ENCODE measurements around the gene AFF3.
A peak's percentile ranks its signal among the peaks of the same experiment; 100 is the strongest.

Gene AFF3

DNA sequence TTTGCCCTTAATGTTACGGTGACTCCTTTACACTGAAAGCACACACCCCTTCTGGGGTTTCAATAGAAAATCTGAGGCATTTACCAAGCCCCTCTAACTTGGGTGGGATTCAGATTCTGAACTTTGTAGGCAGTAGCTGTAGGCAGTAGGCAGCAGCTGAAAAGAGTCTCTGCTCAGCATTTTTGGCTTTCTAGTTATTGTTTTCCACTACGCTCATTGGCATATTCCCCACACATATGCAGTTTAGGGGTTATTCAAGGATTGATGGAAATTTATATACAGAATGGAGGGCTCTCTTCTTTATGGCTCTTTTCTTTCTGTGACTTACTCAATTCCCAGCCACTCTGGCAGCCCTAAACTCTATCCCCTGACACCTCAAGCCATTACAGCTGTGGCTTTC, 419.9 kb downstream of the AFF3 start:
- TF ChIP-seq, protein P1, sequence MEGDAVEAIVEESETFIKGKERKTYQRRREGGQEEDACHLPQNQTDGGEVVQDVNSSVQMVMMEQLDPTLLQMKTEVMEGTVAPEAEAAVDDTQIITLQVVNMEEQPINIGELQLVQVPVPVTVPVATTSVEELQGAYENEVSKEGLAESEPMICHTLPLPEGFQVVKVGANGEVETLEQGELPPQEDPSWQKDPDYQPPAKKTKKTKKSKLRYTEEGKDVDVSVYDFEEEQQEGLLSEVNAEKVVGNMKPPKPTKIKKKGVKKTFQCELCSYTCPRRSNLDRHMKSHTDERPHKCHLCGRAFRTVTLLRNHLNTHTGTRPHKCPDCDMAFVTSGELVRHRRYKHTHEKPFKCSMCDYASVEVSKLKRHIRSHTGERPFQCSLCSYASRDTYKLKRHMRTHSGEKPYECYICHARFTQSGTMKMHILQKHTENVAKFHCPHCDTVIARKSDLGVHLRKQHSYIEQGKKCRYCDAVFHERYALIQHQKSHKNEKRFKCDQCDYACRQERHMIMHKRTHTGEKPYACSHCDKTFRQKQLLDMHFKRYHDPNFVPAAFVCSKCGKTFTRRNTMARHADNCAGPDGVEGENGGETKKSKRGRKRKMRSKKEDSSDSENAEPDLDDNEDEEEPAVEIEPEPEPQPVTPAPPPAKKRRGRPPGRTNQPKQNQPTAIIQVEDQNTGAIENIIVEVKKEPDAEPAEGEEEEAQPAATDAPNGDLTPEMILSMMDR (IDR thresholded peaks at IDR 0.05), result no peak
- H3K27me3 Mint-ChIP-seq (ENCODE audit: low read depth, poor library complexity), result no peaks in the 10 kb centered on the region
- H3K27ac Mint-ChIP-seq, result peak overlapping the region; percentile 68

DNA sequence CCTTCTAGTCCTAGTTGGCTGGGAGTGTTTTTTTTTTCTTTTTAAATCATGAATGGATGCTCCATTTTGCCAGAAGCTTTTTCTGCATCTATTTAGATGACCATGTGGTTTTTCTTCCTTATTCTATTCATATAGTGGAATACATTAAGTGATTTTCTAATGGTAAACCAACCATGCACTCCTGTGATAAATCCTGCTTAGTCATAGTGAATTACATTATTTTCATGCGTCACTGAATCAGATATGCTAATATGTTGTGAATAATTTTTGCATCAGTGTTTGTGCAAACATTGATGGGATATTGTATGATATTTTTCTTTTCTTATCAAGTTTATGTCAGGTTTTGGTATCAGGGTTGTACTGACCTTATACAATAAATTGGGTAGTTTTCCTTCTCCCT, 423.3 kb downstream of the AFF3 start:
- no peak overlapping the region for H3K4me3 Mint-ChIP-seq
- peaks cover 15% of the 10 kb centered on the region for H3K4me1 Mint-ChIP-seq
- H3K27me3 Mint-ChIP-seq (ENCODE audit: low read depth, poor library complexity), result peaks cover 3% of the 10 kb centered on the region

More for the DNA sequence above, 419.9 kb downstream of the AFF3 start:
- DNase-seq, result no peak
- Mint-ChIP-seq H3K4me1 (peaks cover 15% of the 10 kb centered on the region), H3K9me3 (peaks cover 58% of the 10 kb centered on the region), H3K4me3 (no peak overlapping the region), H3K36me3 (ENCODE audit: low read depth) (peaks cover 85% of the 10 kb centered on the region)

DNA sequence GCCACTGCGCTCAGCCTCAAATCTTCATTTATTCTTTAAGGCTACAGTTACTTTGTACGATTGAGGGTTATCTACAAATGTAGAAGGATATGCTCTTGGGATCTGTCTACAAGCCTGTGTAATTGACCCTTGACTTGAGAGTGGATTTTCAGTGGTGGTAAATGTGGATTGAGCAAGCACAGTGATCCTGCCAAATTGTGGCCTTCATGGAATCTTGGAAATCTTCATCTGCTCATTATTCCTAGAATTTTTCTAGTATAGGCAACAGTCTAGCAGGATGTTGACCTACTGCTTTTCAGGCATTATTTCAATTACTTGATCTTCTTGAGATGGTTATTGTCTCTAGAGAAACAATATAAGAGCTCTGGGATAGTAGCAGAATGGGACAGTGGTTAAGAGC, 426.4 kb downstream of the AFF3 start:
- H3K9me3 Mint-ChIP-seq, result peaks cover 31% of the 10 kb centered on the region
- TF ChIP-seq, protein P1 (IDR thresholded peaks at IDR 0.05), result no peak
- peaks cover 14% of the 10 kb centered on the region for H3K4me1 Mint-ChIP-seq
- DNase-seq, result no peak
- peaks cover 3% of the 10 kb centered on the region for H3K27me3 Mint-ChIP-seq (ENCODE audit: low read depth, poor library complexity)
- peaks cover 74% of the 10 kb centered on the region for H3K36me3 Mint-ChIP-seq (ENCODE audit: low read depth)
- H3K27ac Mint-ChIP-seq, result no peak overlapping the region
- no peak overlapping the region for H3K4me3 Mint-ChIP-seq

More for the DNA sequence above, 423.3 kb downstream of the AFF3 start:
- DNase-seq, result no peak
- TF ChIP-seq, protein P1 (IDR thresholded peaks at IDR 0.05), result no peak
- peaks cover 88% of the 10 kb centered on the region for H3K36me3 Mint-ChIP-seq (ENCODE audit: low read depth)
- no peak overlapping the region for H3K27ac Mint-ChIP-seq
- peaks cover 47% of the 10 kb centered on the region for H3K9me3 Mint-ChIP-seq

DNA sequence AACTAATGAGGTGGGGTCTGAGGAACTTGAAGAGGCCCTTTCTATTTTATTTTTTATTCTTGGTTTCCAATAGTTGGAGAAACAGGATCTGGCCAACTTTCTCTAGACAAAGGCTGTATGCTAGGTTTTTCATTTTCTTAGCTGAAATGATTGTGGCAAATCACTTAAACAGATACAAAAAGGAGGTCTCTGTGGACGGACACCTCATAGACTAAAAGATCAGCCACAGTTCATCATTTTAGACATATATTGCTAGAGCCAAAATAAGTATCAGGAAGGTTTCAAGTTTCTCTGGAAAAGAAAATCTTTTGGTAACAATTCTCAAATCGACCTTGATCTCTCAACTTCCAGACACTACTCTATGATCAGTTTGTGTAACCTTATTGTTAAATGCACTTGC, 428.0 kb downstream of the AFF3 start:
- H3K27ac Mint-ChIP-seq, result peak overlapping the region; percentile 48
- H3K4me3 Mint-ChIP-seq, result no peak overlapping the region
- no peak for DNase-seq
- peaks cover 31% of the 10 kb centered on the region for H3K4me1 Mint-ChIP-seq
- H3K9me3 Mint-ChIP-seq, result peaks cover 17% of the 10 kb centered on the region
- peaks cover 6% of the 10 kb centered on the region for H3K27me3 Mint-ChIP-seq (ENCODE audit: low read depth, poor library complexity)
- peaks cover 58% of the 10 kb centered on the region for H3K36me3 Mint-ChIP-seq (ENCODE audit: low read depth)
- TF ChIP-seq, protein P1 (IDR thresholded peaks at IDR 0.05), result no peak

DNA sequence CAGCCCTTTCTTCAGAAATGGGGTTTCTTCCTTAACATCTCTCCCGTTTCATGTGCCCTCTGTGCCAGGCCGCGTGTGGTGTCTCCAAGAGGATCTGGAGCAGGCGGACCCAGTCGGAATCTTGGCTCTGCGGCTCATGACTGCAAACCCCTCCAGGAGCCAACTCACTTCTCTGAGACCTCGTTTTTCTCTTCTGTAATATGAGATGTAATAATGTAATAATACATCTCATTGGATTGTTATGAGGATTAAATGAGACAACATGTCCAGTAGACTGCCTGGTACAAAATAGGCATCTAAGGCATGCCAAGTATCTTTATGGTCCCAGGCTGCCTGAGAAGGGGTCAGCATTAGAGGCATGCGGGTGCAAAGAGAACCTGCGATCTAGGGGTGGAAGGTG, 431.2 kb downstream of the AFF3 start:
- Mint-ChIP-seq H3K9me3 (peaks cover 17% of the 10 kb centered on the region), H3K4me1 (peaks cover 60% of the 10 kb centered on the region), H3K27me3 (ENCODE audit: low read depth, poor library complexity) (peaks cover 6% of the 10 kb centered on the region), H3K27ac (peak overlapping the region; percentile 24), H3K36me3 (ENCODE audit: low read depth) (peaks cover 38% of the 10 kb centered on the region), H3K4me3 (no peak overlapping the region)
- TF ChIP-seq, protein P1 (IDR thresholded peaks at IDR 0.05), result no peak
- DNase-seq, result no peak

DNA sequence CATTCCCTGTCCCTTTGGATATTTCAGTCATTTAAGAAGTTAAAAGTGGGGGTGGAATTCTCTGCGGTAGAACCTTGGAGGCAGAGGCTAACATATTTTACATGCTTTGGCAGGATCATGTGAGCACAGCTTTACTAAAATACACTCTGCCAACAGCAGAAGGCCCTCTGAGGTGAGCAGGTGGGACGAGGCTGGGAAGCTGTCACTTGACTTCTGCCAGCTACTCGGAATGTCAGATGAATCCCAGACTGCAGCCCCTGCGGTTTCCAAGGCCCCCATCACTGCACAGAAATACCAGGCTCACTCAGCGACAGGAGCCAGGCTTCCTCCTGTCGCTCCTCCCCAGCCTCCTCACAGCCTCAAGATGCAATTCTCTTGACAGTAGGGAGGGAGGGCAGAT, 431.7 kb downstream of the AFF3 start:
- Mint-ChIP-seq H3K9me3 (peaks cover 17% of the 10 kb centered on the region), H3K4me1 (peaks cover 60% of the 10 kb centered on the region), H3K36me3 (ENCODE audit: low read depth) (peaks cover 34% of the 10 kb centered on the region), H3K4me3 (no peak overlapping the region), H3K27ac (peak overlapping the region; percentile 21), H3K27me3 (ENCODE audit: low read depth, poor library complexity) (peaks cover 6% of the 10 kb centered on the region)
- DNase-seq, result no peak
- TF ChIP-seq, protein P1 (IDR thresholded peaks at IDR 0.05), result no peak
